K562 (cell line): Measurements from ENCODE around the gene RNF41. TPM values are rescaled to one million over a fixed set of nuclear protein-coding genes. Genes with fewer than 3 reads are reported as not detected.
A peak's percentile ranks its signal among the peaks of the same experiment; 100 is the strongest.

Source experiments
- POLR2A ChIP-seq: fragments of 450-650 bp; conservative IDR thresholded peaks from 2 replicates; pipeline ENCODE4 v1.6.1; 2016
- ZNF780A ChIP-seq: fragments of 250-450 bp; sonication (Bioruptor Pico); IDR thresholded peaks from 2 replicates; pipeline ENCODE4 v1.5.0; 2021; ENCODE audit warnings: mild to moderate bottlenecking
- polyA plus RNA-seq, 8 experiments: library from polyadenylated mRNA; depleted of rRNA in 4 of 8; stranded (reverse) in 5 of 8; unstranded in 3 of 8; fragments of >200 nt; fragmentation: Nextera tagmentation in 2 of 8; fragmentation: Illumina TruSeq in 1 of 8; extraction: Ambion mirVana in 2 of 8; extraction: Trizol in 1 of 8; gene quantifications; 2 replicates each; pipeline versions ENCODE4 v1.2.1 to v1.2.3, GENCODE V29; 2011 to 2014; ENCODE audit warnings: inconsistent platforms in 1 of 8, missing spikeins in 1 of 8
- total RNA-seq, 7 experiments: library from RNA; depleted of rRNA in 6 of 7; stranded (reverse); fragments of >200 nt in 6 of 7; fragmentation: Illumina TruSeq in 2 of 7; extraction: Trizol in 2 of 7; gene quantifications; 2 replicates each; pipeline versions ENCODE4 v1.2.1 to v1.2.3, GENCODE V29; 2011 to 2021; ENCODE audit warnings: low replicate concordance in 1 of 7
- TF ChIP-seq, protein P1 (sequence below): fragments of 450-650 bp; IDR thresholded peaks from 2 replicates; pipeline ENCODE4 v1.6.1; 2017; ENCODE audit warnings: mild to moderate bottlenecking, moderate library complexity
- TF ChIP-seq, protein P2 (sequence below): fragments of 200-800 bp; sonication (Bioruptor generic); IDR thresholded peaks from 2 replicates; pipeline ENCODE4 v1.6.1; 2016; ENCODE audit warnings: missing genetic modification characterization, missing compliant biosample characterization

The RNF41 gene
- total and polyA plus RNA-seq, 9 of the 15 experiments (the other 6 are each of a cell fraction or from before 2014, with no cell fraction given), result 28.2 to 46.8 (median 33.8) TPM

DNA sequence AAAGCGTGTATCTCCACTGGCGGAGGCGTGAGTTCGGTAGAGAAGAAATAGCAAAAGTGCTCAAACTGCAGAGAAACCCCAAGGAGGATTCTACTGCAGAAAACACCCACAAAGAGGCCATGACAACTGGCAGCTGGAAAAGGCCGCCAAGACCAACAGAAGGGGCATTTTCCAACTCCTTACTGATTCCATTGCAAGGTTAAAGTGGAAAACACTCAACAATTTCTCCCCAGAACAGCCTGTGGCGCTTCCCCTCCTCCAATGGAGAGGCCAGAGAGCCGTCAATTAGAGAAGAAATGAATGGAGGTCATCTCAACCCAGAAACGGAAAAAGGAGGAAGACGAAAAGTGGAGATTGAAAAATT is 37.1 kb upstream of the RNF41 start (continued):
- TF ChIP-seq, protein P1, sequence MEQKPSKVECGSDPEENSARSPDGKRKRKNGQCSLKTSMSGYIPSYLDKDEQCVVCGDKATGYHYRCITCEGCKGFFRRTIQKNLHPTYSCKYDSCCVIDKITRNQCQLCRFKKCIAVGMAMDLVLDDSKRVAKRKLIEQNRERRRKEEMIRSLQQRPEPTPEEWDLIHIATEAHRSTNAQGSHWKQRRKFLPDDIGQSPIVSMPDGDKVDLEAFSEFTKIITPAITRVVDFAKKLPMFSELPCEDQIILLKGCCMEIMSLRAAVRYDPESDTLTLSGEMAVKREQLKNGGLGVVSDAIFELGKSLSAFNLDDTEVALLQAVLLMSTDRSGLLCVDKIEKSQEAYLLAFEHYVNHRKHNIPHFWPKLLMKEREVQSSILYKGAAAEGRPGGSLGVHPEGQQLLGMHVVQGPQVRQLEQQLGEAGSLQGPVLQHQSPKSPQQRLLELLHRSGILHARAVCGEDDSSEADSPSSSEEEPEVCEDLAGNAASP, result no peak
- TF ChIP-seq ZNF780A (CRISPR knock-in tag) (no peak), POLR2A (0 out of 2 replicates have a peak, but pooled peaks have one; percentile 4)
- TF ChIP-seq, protein P2, sequence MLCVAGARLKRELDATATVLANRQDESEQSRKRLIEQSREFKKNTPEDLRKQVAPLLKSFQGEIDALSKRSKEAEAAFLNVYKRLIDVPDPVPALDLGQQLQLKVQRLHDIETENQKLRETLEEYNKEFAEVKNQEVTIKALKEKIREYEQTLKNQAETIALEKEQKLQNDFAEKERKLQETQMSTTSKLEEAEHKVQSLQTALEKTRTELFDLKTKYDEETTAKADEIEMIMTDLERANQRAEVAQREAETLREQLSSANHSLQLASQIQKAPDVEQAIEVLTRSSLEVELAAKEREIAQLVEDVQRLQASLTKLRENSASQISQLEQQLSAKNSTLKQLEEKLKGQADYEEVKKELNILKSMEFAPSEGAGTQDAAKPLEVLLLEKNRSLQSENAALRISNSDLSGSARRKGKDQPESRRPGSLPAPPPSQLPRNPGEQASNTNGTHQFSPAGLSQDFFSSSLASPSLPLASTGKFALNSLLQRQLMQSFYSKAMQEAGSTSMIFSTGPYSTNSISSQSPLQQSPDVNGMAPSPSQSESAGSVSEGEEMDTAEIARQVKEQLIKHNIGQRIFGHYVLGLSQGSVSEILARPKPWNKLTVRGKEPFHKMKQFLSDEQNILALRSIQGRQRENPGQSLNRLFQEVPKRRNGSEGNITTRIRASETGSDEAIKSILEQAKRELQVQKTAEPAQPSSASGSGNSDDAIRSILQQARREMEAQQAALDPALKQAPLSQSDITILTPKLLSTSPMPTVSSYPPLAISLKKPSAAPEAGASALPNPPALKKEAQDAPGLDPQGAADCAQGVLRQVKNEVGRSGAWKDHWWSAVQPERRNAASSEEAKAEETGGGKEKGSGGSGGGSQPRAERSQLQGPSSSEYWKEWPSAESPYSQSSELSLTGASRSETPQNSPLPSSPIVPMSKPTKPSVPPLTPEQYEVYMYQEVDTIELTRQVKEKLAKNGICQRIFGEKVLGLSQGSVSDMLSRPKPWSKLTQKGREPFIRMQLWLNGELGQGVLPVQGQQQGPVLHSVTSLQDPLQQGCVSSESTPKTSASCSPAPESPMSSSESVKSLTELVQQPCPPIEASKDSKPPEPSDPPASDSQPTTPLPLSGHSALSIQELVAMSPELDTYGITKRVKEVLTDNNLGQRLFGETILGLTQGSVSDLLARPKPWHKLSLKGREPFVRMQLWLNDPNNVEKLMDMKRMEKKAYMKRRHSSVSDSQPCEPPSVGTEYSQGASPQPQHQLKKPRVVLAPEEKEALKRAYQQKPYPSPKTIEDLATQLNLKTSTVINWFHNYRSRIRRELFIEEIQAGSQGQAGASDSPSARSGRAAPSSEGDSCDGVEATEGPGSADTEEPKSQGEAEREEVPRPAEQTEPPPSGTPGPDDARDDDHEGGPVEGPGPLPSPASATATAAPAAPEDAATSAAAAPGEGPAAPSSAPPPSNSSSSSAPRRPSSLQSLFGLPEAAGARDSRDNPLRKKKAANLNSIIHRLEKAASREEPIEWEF, result no peak
